IMR-90 (cell line): ENCODE measurements around the gene EIF1AD.

ENCODE experiments used
- CTCF ChIP-seq: conservative IDR thresholded peaks from 2 replicates; pipeline ENCODE4 v1.5.1; 2012; ENCODE audit warnings: mild to moderate bottlenecking, low read depth, low read length, improper control_type of control experiment
- MAZ ChIP-seq: IDR thresholded peaks from 2 replicates; pipeline ENCODE4 v1.6.1; 2012; ENCODE audit warnings: low read depth, mild to moderate bottlenecking, low read length, improper control_type of control experiment, moderate library complexity, borderline replicate concordance
- USF2 ChIP-seq: fragments of 150-350 bp; IDR thresholded peaks from 2 replicates; pipeline ENCODE4 v1.6.1; 2017; ENCODE audit warnings: mild to moderate bottlenecking, antibody characterized with exemption, low read length, low read depth

GRCh38 chr11:66017321-66017720 is 15.4 kb upstream of the EIF1AD start:
- TF ChIP-seq MAZ: no peak
- no peak for TF ChIP-seq CTCF
- TF ChIP-seq USF2: no peak
